Neuronal stem cell (in vitro differentiated cells): ENCODE results near the gene ADARB1.
A peak's percentile ranks its signal among the peaks of the same experiment; 100 is the strongest.

Experiments
- DNase-seq: peaks from one replicate; pipeline ENCODE4 v3.0.0-alpha.2; 2013; ENCODE audit warnings: low spot score
- H2AFZ ChIP-seq: one replicate; pipeline ENCODE4 v1.6.1; 2013; ENCODE audit warnings: mild to moderate bottlenecking, low read length, inconsistent platforms
- H2AK5ac ChIP-seq: 2 replicates; pipeline ENCODE4 v1.6.1; 2013; ENCODE audit warnings: low read depth, mild to moderate bottlenecking, inconsistent platforms, low read length, moderate library complexity, mixed read lengths
- H2BK120ac ChIP-seq: 2 replicates; pipeline ENCODE4 v1.6.1; 2013; ENCODE audit warnings: low read depth, mild to moderate bottlenecking, inconsistent platforms, low read length, moderate library complexity, mixed read lengths
- H2BK12ac ChIP-seq: one replicate; pipeline ENCODE4 v1.6.1; 2013; ENCODE audit warnings: low read length, inconsistent platforms
- H2BK15ac ChIP-seq: 2 replicates; pipeline ENCODE4 v1.6.1; 2013; ENCODE audit warnings: mild to moderate bottlenecking, low read length, inconsistent platforms, mixed read lengths
- H2BK5ac ChIP-seq: one replicate; pipeline ENCODE4 v1.6.1; 2013; ENCODE audit warnings: inconsistent platforms, mild to moderate bottlenecking, low read length, moderate library complexity
- H3K14ac ChIP-seq: one replicate; pipeline ENCODE4 v1.6.1; 2013; ENCODE audit warnings: low read length, inconsistent platforms
- H3K18ac ChIP-seq: 2 replicates; pipeline ENCODE4 v1.6.1; 2013; ENCODE audit warnings: low read length, inconsistent platforms
- H3K23ac ChIP-seq: 2 replicates; pipeline ENCODE4 v1.6.1; 2013; ENCODE audit warnings: low read depth, mild to moderate bottlenecking, mixed read lengths, low read length, inconsistent platforms; ENCODE audit not compliant: poor library complexity
- H3K27ac ChIP-seq: replicated peaks from 3 replicates; pipeline ENCODE4 v1.5.1; 2013; ENCODE audit warnings: low read length, inconsistent platforms
- H3K27me3 ChIP-seq, 3 experiments: 2 replicates each; pipeline ENCODE4 v1.6.1; 2013; ENCODE audit warnings: low read length in 3 of 3, mild to moderate bottlenecking in 2 of 3, inconsistent platforms in 1 of 3, low read depth in 1 of 3, mixed read lengths in 1 of 3, moderate library complexity in 1 of 3; ENCODE audit not compliant: control insufficient read depth in 3 of 3, insufficient read depth in 3 of 3
- H3K36me3 ChIP-seq, 2 donors: replicated peaks in 1 of 2; 2 replicates each; pipeline ENCODE4 v1.6.1; 2013; ENCODE audit warnings: low read length in 2 of 2; ENCODE audit not compliant: control insufficient read depth in 2 of 2, insufficient read depth in 2 of 2
- H3K4ac ChIP-seq: 2 replicates; pipeline ENCODE4 v1.6.1; 2013; ENCODE audit warnings: inconsistent platforms, mild to moderate bottlenecking, low read length, moderate library complexity
- H3K4me1 ChIP-seq, 2 donors: 1 replicate in 1 of 2; 2 replicates in 1 of 2; pipeline ENCODE4 v1.6.1; 2013; ENCODE audit warnings: low read length in 2 of 2, low read depth in 1 of 2; ENCODE audit not compliant: control insufficient read depth in 2 of 2, insufficient read depth in 1 of 2
- H3K4me2 ChIP-seq: one replicate; pipeline ENCODE4 v1.6.1; 2013; ENCODE audit warnings: mild to moderate bottlenecking, low read length, inconsistent platforms; ENCODE audit not compliant: insufficient read depth, poor library complexity, severe bottlenecking
- H3K4me3 ChIP-seq, 2 donors: 2 replicates each; pipeline ENCODE4 v1.5.1; 2013; ENCODE audit warnings: low read length in 2 of 2, mild to moderate bottlenecking in 2 of 2, inconsistent platforms in 1 of 2, moderate library complexity in 1 of 2
- H3K79me1 ChIP-seq: one replicate; pipeline ENCODE4 v1.6.1; 2013; ENCODE audit warnings: low read depth, mild to moderate bottlenecking, inconsistent platforms, low read length, moderate library complexity
- H3K9ac ChIP-seq: one replicate; pipeline ENCODE4 v1.6.1; 2013; ENCODE audit warnings: mild to moderate bottlenecking, low read depth, low read length, inconsistent platforms; ENCODE audit not compliant: poor library complexity
- H3K9me3 ChIP-seq, 2 donors: replicated peaks in 1 of 2; 2 replicates each; pipeline versions ENCODE3 to v1.6.1; 2013; ENCODE audit warnings: low read length in 2 of 2, mild to moderate bottlenecking in 2 of 2, inconsistent platforms in 1 of 2, low read depth in 1 of 2, mixed read lengths in 1 of 2, moderate library complexity in 1 of 2; ENCODE audit not compliant: control insufficient read depth in 2 of 2, insufficient read depth in 1 of 2
- H4K8ac ChIP-seq: one replicate; pipeline ENCODE4 v1.6.1; 2013; ENCODE audit warnings: low read depth, mild to moderate bottlenecking, inconsistent platforms, low read length, moderate library complexity
- H4K91ac ChIP-seq: one replicate; pipeline ENCODE4 v1.6.1; 2013; ENCODE audit warnings: low read length, low read depth, mild to moderate bottlenecking, inconsistent platforms; ENCODE audit not compliant: poor library complexity
- WGBS, 2 donors: extraction: QIAGEN DNeasy Blood & Tissue Kit; methylation state at CpG; one replicate each; pipeline ENCODE4 v1.1.7; 2013; ENCODE audit warnings: missing lambda C conversion rate in 2 of 2, mixed read lengths in 1 of 2; ENCODE audit not compliant: insufficient read length in 2 of 2, insufficient replicate concordance in 1 of 2; ENCODE audit errors: extremely low coverage in 2 of 2; 5-methylcytosine and 5-hydroxymethylcytosine counted together

ADARB1 gene

GRCh38 chr21:45081636-45082035 is 7.3 kb downstream of the ADARB1 start:
- WGBS, 2 donors: no CpG with 5 or more reads among the region's 4 CpGs

GRCh38 chr21:45082736-45083135 is 8.4 kb downstream of the ADARB1 start:
- Histone ChIP-seq H3K18ac (no peak overlapping the region), H3K4me3 (no peak overlapping the region), H2AFZ (no peak overlapping the region), H3K27ac (no peak overlapping the region), H3K14ac (no peak overlapping the region), H3K36me3 (no peaks in the 10 kb centered on the region), H3K23ac (no peak overlapping the region), H3K79me1 (peaks cover 2% of the 10 kb centered on the region), H4K91ac (no peak overlapping the region), H3K27me3 (peaks cover 0 to 2% (median 0%) of the 10 kb centered on the region in 3 experiments), H3K4me2 (no peak overlapping the region), H4K8ac (no peak overlapping the region), H2BK120ac (no peak overlapping the region), H3K4me1 (no peaks in the 10 kb centered on the region), H2BK12ac (no peak overlapping the region), H2BK15ac (no peak overlapping the region), H3K9ac (no peak overlapping the region), H3K9me3 (no peaks in the 10 kb centered on the region), H3K4ac (no peak overlapping the region), H2BK5ac (no peak overlapping the region), H2AK5ac (no peak overlapping the region)
- no peak for DNase-seq
- no CpG with 5 or more reads among the region's 4 CpGs for WGBS, 2 donors

More at GRCh38 chr21:45081636-45082035, 7.3 kb downstream of the ADARB1 start:
- Histone ChIP-seq H3K4me3 (peak overlapping the region in 1 of 2 donors; percentile 10), H2AFZ (no peak overlapping the region), H3K9ac (no peak overlapping the region), H3K23ac (no peak overlapping the region), H3K27me3 (peaks cover 0 to 2% (median 0%) of the 10 kb centered on the region in 3 experiments), H3K14ac (no peak overlapping the region), H3K9me3 (no peaks in the 10 kb centered on the region), H4K91ac (no peak overlapping the region), H3K18ac (no peak overlapping the region), H3K4ac (no peak overlapping the region), H3K79me1 (no peaks in the 10 kb centered on the region), H3K36me3 (no peaks in the 10 kb centered on the region), H2BK12ac (no peak overlapping the region), H4K8ac (no peak overlapping the region), H2AK5ac (no peak overlapping the region), H2BK5ac (no peak overlapping the region), H3K4me1 (no peaks in the 10 kb centered on the region), H3K4me2 (no peak overlapping the region), H2BK15ac (no peak overlapping the region), H3K27ac (no peak overlapping the region), H2BK120ac (no peak overlapping the region)
- DNase-seq: no peak

- DNase-seq: no peak
- Histone ChIP-seq H2BK5ac (no peak overlapping the region), H3K9me3 (no peaks in the 10 kb centered on the region), H3K4me3 (no peak overlapping the region), H3K27ac (no peak overlapping the region), H3K4me2 (no peak overlapping the region), H2BK12ac (no peak overlapping the region), H2AK5ac (no peak overlapping the region), H3K4ac (no peak overlapping the region), H4K91ac (no peak overlapping the region), H3K79me1 (peaks cover 2% of the 10 kb centered on the region), H2BK120ac (no peak overlapping the region), H2AFZ (no peak overlapping the region), H3K23ac (no peak overlapping the region), H4K8ac (no peak overlapping the region), H3K9ac (no peak overlapping the region), H3K14ac (no peak overlapping the region), H2BK15ac (no peak overlapping the region), H3K27me3 (no peaks in the 10 kb centered on the region), H3K4me1 (no peaks in the 10 kb centered on the region), H3K18ac (no peak overlapping the region), H3K36me3 (no peaks in the 10 kb centered on the region)
- WGBS, 2 donors: no CpG with 5 or more reads among the region's 7 CpGs
These were observed 9.7 kb downstream of the ADARB1 start for GRCh38 chr21:45084121-45084520.

GRCh38 chr21:45084881-45085536 is 10.6 kb downstream of the ADARB1 start:
- Histone ChIP-seq H3K9me3 (no peaks in the 10 kb centered on the region), H4K8ac (no peak overlapping the region), H3K4me2 (no peak overlapping the region), H2AK5ac (no peak overlapping the region), H3K36me3 (no peaks in the 10 kb centered on the region), H3K79me1 (peaks cover 2% of the 10 kb centered on the region), H2BK5ac (no peak overlapping the region), H3K23ac (no peak overlapping the region), H3K14ac (no peak overlapping the region), H3K4me1 (no peaks in the 10 kb centered on the region), H3K4ac (no peak overlapping the region), H3K18ac (no peak overlapping the region), H2BK120ac (no peak overlapping the region), H3K27me3 (no peaks in the 10 kb centered on the region), H3K4me3 (no peak overlapping the region), H2BK12ac (no peak overlapping the region), H4K91ac (no peak overlapping the region), H2AFZ (no peak overlapping the region), H3K9ac (no peak overlapping the region), H3K27ac (no peak overlapping the region), H2BK15ac (no peak overlapping the region)
- no CpG with 5 or more reads among the region's 13 CpGs for WGBS, 2 donors
- no peak for DNase-seq
